22Rv1 (cell line): ENCODE measurements around the gene ACSM2B.

Experiments used
- CTCF ChIP-seq: fragments of 450-650 bp; IDR thresholded peaks from 2 replicates; pipeline ENCODE4 v1.5.1; 2017; ENCODE audit warnings: mild to moderate bottlenecking
- ZFX ChIP-seq: fragments of 450-650 bp; IDR thresholded peaks from 2 replicates; pipeline ENCODE4 v1.6.1; 2017; ENCODE audit warnings: antibody characterized with exemption, borderline replicate concordance

GRCh38 chr16:20622498-20622870, 46.3 kb upstream of the ACSM2B start:
- TF ChIP-seq CTCF (no peak), ZFX (no peak)
